BLaER1 (cell line): ENCODE measurements around the gene HLA-DRB5.
"Not testable (repeated sequence)": the region's sequence is repeated elsewhere in the genome, so short reads cannot be mapped to it uniquely, and the experiment has no call there.

ENCODE experiments used
- H3K27ac ChIP-seq: shearing (Covaris generic); formaldehyde crosslinking; 2 replicates; pipeline ENCODE4 v1.8.1; 2022
- H3K27me3 ChIP-seq: shearing (Covaris generic); formaldehyde crosslinking; 2 replicates; pipeline ENCODE4 v1.8.1; 2022
- H3K36me3 ChIP-seq: shearing (Covaris generic); formaldehyde crosslinking; 2 replicates; pipeline ENCODE4 v1.8.1; 2022
- H3K4me1 ChIP-seq: shearing (Covaris generic); formaldehyde crosslinking; 2 replicates; pipeline ENCODE4 v1.8.1; 2022
- H3K4me2 ChIP-seq: shearing (Covaris generic); formaldehyde crosslinking; 2 replicates; pipeline ENCODE4 v1.8.1; 2022
- H3K4me3 ChIP-seq: shearing (Covaris generic); formaldehyde crosslinking; 2 replicates; pipeline ENCODE4 v1.8.1; 2022
- H3K9ac ChIP-seq: shearing (Covaris generic); formaldehyde crosslinking; 2 replicates; pipeline ENCODE4 v1.8.1; 2022
- H3K9me3 ChIP-seq: shearing (Covaris generic); formaldehyde crosslinking; 2 replicates; pipeline ENCODE4 v1.8.1; 2022
- H4K20me1 ChIP-seq: shearing (Covaris generic); formaldehyde crosslinking; 2 replicates; pipeline ENCODE4 v1.8.1; 2022
- Cebpa-rat ChIP-seq: shearing (Covaris generic); IDR thresholded peaks from 2 replicates; pipeline ENCODE4 v1.8.1; 2022

HLA-DRB5 gene

DNA sequence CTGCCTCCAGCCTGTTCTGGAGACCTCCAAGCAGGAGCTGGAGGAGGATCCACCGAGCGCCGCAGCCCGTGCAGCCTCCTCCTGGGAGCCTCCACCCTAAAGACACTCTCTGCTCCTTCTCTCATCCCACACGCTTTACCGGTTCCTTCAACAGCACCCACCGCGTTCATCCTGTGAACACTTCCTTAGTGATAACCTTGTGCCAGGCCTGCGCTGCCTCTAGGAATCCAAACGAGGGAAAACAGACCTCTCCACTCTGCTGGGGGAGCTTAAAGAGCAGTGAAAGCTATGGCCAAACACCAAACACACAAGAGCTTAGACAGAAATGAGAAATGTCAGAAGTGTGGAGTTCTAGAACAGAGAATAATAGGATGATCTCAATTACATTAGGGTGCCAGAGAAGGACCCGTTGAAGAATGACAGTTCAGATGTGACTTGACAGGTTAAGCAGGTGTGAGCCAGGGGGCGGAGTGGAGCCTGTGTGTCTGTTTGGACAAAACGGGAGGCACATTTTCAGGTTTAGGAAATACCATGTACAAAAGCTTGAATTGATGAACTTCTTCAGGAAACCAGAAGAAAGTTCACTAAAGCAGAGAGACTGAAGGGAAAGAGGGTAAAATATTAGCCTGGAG lies 28.5 kb upstream of the HLA-DRB5 start:
- Histone ChIP-seq H4K20me1 (no peaks in the 10 kb centered on the region), H3K36me3 (no peaks in the 10 kb centered on the region), H3K9me3 (no peaks in the 10 kb centered on the region), H3K4me2 (no peak overlapping the region), H3K27me3 (no peaks in the 10 kb centered on the region), H3K4me1 (no peaks in the 10 kb centered on the region), H3K27ac (no peak overlapping the region), H3K9ac (no peak overlapping the region), H3K4me3 (no peak overlapping the region)
- no peak for TF ChIP-seq Cebpa-rat

DNA sequence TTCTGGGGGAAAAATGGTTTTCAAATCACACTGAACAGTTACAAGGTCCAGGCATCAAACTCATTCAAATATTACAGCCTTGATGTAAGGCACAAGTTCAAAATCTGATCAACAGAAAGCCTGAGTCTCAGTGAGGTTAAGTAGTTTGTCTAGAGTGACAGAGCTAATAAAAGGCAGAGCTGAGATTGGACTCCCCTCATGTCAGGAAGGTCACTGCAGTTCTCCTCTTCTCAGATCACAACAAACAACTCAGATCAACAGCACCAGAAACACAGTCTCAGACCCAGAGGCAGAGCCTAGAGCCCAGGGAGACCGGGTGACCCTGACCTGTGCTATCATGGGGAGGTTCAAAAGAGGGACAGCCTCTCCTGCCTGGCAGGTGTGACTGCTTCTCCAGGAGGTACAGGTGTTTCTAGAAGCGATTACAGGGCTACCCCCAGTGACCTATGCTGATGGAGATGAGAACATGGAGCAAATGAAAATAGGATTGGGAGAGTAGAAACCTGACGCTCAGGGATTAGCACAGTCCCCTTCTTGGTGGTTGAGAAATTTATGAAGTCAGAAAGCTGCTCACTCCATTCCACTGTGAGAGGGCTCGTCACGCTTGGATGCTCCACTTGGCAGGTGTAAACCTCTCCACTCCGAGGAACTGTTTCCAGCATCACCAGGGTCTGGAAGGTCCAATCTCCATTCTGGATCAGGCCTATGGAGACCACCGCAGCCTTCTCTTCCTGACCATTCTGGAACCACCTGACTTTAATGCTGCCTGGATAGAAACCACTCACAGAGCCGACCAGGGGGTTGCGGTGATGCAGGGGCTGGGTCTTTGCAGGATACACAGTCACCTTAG lies 24.3 kb upstream of the HLA-DRB5 start:
- H3K9ac ChIP-seq, result no peak overlapping the region
- H4K20me1 ChIP-seq, result no peaks in the 10 kb centered on the region
- TF ChIP-seq Cebpa-rat, result no peak
- H3K4me1 ChIP-seq, result no peaks in the 10 kb centered on the region
- no peaks in the 10 kb centered on the region for H3K9me3 ChIP-seq
- no peaks in the 10 kb centered on the region for H3K27me3 ChIP-seq
- H3K27ac ChIP-seq, result no peak overlapping the region
- H3K4me3 ChIP-seq, result no peak overlapping the region
- no peaks in the 10 kb centered on the region for H3K36me3 ChIP-seq
- no peak overlapping the region for H3K4me2 ChIP-seq

DNA sequence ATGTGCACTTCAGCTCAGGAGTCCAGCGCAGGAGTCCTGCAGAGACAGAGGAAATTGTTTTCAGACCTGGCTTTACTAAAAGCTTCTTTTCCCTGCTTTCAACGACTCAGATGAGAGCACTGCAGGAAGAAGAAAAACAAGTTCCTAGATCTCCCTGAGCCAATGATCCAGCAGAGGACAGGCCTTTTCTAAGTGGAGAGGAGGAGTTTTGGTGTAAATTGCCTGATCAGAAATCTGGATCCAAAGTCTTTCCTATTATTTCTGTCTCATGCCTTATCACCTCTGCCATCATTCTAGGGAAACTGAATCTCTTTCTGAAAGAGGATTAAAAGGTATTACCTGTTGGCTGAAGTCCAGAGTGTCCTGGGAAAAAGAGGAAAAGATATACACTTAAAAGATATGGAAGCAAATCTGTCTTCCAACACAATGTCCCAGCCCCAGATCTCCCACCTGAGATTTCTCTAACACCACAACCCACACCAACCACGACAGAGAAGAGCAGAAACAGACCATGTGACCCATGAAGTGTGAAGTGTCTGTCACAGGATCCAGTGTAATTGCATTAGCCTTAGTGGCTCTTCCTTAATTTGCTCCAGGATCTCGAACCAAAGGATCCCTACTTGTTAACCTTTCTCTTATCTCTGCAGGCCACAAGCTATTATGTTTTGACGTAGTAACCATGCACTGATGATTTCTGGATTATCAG lies 23.1 kb upstream of the HLA-DRB5 start:
- Histone ChIP-seq H3K4me2 (no peak overlapping the region), H3K4me1 (no peaks in the 10 kb centered on the region), H4K20me1 (no peaks in the 10 kb centered on the region), H3K36me3 (no peaks in the 10 kb centered on the region), H3K27ac (no peak overlapping the region), H3K9ac (no peak overlapping the region), H3K27me3 (no peaks in the 10 kb centered on the region), H3K4me3 (no peak overlapping the region), H3K9me3 (no peaks in the 10 kb centered on the region)
- TF ChIP-seq Cebpa-rat, result no peak

DNA sequence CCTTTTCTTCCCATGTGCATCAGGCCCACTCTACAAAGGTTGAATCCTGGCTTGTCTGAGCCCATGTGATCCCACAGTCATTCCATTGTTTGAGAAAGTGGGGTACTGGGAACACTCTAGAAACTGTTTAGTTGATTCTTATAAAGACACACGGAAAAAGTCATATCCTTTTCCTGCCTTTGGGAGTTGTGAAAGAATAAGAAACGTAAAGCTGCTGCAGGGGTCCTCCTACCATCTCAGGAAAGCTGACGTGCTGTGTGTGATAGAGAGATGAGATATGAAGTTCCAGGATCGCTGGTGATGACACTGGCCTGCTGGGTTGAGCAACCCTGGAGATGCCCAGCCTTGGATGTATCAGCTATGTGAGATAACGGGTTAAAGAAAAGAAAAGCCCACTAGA lies 21.3 kb upstream of the HLA-DRB5 start:
- no peak overlapping the region for H3K9ac ChIP-seq
- no peak overlapping the region for H3K4me3 ChIP-seq
- H4K20me1 ChIP-seq, result no peaks in the 10 kb centered on the region
- no peaks in the 10 kb centered on the region for H3K36me3 ChIP-seq
- no peaks in the 10 kb centered on the region for H3K27me3 ChIP-seq
- TF ChIP-seq Cebpa-rat, result no peak
- H3K27ac ChIP-seq, result no peak overlapping the region
- H3K9me3 ChIP-seq, result no peaks in the 10 kb centered on the region
- H3K4me2 ChIP-seq, result no peak overlapping the region
- no peaks in the 10 kb centered on the region for H3K4me1 ChIP-seq

DNA sequence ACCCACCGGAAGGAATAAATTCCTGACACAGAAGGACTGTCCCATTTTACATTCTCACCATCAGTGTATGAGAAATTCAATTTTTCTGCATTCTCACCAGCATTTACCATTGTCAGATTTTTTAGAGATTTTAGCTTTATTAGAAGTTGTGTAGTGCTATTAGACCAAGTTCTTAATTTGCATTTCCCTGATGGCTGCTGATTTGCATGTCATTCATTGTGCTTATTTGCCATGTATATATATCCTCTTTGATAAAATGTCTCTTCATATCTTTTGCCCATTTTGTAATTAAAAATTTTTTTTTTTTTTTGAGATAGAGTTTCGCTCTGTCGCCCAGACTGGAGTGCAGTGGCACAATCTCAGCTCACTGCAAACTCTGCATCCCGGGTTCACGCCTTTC lies 9.8 kb upstream of the HLA-DRB5 start:
- Histone ChIP-seq H3K4me3 (no peak overlapping the region), H3K27me3 (no peaks in the 10 kb centered on the region), H3K9ac (no peak overlapping the region), H3K4me2 (no peak overlapping the region), H3K9me3 (no peaks in the 10 kb centered on the region), H3K36me3 (no peaks in the 10 kb centered on the region), H3K27ac (no peak overlapping the region), H4K20me1 (no peaks in the 10 kb centered on the region), H3K4me1 (no peaks in the 10 kb centered on the region)
- no peak for TF ChIP-seq Cebpa-rat

DNA sequence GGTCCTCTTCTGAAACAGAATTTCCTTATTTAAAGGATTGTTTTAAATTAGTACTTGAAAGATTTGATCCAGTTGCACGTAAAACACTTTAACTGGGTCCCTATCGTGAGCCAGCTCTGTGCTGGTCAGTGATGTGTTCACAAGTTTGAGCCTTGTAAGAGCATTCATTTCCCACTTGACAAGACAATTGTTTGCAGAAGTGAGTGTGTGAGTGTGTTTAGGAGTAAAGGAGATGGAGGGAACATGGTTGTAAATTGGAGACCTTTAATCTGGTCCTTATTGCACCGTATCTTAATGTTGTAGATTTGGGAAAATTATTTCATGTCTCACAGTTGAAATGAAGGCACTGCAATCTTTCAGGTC lies 325 bp upstream of the HLA-DRB5 start:
- H3K4me2 ChIP-seq, H3K9ac ChIP-seq, H3K27ac ChIP-seq, H3K4me1 ChIP-seq, H3K4me3 ChIP-seq, H4K20me1 ChIP-seq, H3K36me3 ChIP-seq, H3K27me3 ChIP-seq, H3K9me3 ChIP-seq: not testable (repeated sequence)

DNA sequence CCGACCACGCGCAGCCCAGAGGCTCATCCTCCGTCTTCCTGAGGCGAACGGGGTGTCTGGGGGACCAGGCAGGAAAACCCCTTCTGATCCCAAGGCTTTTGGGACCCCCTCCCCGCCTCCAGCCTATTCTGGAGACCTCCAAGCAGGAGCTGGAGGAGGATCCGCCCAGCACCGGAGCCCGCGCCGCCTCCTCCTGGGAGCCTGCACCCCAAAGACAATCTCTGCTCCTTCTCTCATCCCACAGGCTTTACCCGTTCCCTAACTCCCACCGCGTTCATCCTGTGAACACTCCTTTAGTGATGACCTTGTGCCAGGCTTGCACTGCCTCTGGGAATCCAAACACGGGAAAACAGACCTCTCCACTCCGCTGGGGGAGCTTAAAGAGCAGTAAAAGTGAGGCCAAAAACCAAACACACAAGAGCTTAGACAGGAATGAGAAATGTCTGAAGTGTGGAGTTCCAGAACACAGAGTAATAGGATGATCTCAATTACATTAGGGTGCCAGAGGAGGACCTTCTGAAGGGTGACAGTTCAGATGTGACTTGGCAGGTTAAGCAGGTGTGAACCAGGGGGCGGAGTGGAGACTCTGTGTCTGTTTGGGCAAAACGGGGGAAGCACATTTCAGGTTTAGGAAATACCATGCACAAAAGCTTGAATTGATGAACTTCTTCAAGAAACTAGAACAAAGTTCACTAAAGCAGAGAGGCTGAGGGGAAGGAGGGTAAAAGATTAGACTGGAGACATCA lies 7.6 kb downstream of the HLA-DRB5 start:
- Histone ChIP-seq H3K4me1 (no peaks in the 10 kb centered on the region), H3K4me2 (no peak overlapping the region), H4K20me1 (no peaks in the 10 kb centered on the region), H3K36me3 (no peaks in the 10 kb centered on the region), H3K9me3 (no peaks in the 10 kb centered on the region), H3K4me3 (no peak overlapping the region), H3K27me3 (no peaks in the 10 kb centered on the region), H3K27ac (no peak overlapping the region), H3K9ac (no peak overlapping the region)
- no peak for TF ChIP-seq Cebpa-rat

DNA sequence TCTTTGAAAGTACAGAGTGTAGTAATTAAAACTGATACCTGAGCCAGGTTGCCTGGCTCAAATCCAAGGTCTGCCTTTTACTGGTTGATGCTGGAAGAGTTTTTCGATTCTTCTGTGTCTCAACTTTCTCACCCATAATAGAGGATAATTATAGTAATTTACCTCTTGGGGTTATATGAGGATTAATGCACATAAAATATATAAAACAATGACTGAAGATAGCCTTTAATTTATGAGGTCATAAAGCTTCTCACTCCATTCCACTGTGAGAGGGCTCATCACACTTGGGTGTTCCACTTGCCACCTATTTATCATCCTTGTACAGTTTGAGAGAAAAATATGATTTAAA lies 10.2 kb downstream of the HLA-DRB5 start:
- Histone ChIP-seq H3K9ac (no peak overlapping the region), H3K9me3 (no peaks in the 10 kb centered on the region), H3K4me1 (no peaks in the 10 kb centered on the region), H3K27ac (no peak overlapping the region), H3K36me3 (no peaks in the 10 kb centered on the region), H3K27me3 (no peaks in the 10 kb centered on the region), H4K20me1 (no peaks in the 10 kb centered on the region), H3K4me2 (no peak overlapping the region), H3K4me3 (no peak overlapping the region)
- TF ChIP-seq Cebpa-rat, result no peak

DNA sequence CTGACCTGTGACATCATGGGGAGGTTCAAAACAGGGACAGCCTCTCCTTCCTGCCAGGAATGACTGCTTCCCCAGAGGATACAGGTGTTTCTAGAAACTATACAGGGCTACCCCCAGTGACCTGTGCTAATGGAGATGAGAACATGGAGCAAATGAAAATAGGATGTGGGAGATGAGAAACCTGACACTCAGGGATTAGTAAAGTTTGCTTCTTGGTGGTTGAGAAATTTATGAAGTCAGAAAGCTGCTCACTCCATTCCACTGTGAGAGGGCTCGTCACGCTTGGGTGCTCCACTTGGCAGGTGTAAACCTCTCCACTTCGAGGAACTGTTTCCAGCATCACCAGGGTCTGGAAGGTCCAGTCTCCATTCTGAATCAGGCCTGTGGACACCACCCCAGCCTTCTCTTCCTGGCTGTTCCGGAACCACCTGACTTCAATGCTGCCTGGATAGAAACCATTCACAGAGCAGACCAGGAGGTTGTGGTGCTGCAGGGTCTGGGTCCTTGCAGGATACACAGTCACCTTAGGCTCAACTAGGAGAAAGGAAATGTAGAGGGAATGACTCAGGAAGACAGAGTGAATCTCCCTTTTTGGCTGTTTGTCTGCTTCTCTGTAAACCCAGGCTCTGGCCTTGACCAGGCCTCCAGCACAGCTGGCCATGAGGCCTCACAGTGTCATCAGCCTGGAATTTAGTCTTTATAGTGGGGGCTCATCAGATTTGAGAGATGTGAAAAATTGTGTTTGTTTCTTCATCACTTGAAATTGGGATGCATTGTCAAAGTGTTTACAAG lies 10.8 kb downstream of the HLA-DRB5 start:
- Histone ChIP-seq H3K27ac (no peak overlapping the region), H3K9ac (no peak overlapping the region), H3K36me3 (no peaks in the 10 kb centered on the region), H4K20me1 (no peaks in the 10 kb centered on the region), H3K9me3 (no peaks in the 10 kb centered on the region), H3K4me1 (no peaks in the 10 kb centered on the region), H3K4me2 (no peak overlapping the region), H3K4me3 (no peak overlapping the region), H3K27me3 (no peaks in the 10 kb centered on the region)
- TF ChIP-seq Cebpa-rat, result no peak
